ENCODE measurements around the gene IL23R.

IL23R gene

GRCh38 chr1:67304023-67304422, 137.8 kb downstream of the IL23R start:
- DNase-seq (ENCODE audit: low spot score): no peak

- DNase-seq (ENCODE audit: low spot score): no peak
Observed at GRCh38 chr1:67306547-67306946, 140.3 kb downstream of the IL23R start.

GRCh38 chr1:67307251-67308060, 141.2 kb downstream of the IL23R start, which contains the start of gene IL12RB2:
Gene IL12RB2 (plus strand): TSS chr1:67307873. CDS start chr1:67320369, 12,496 bp downstream.
- peak; percentile 74 for DNase-seq (ENCODE audit: low spot score)

GRCh38 chr1:67308136-67308535, 141.9 kb downstream of the IL23R start:
- DNase-seq (ENCODE audit: low spot score): peak; percentile 51
